Measurements from ENCODE around the gene ANKRD17. TPM values are rescaled to one million over a fixed set of nuclear protein-coding genes. Genes with fewer than 3 reads are reported as not detected.
"Not testable (repeated sequence)": the region's sequence is repeated elsewhere in the genome, so short reads cannot be mapped to it uniquely, and the experiment has no call there.

Gene ANKRD17
- total and polyA plus RNA-seq, 5 donors from 2014 or later: 6.9 to 63.4 (median 9.9) TPM

- not testable (repeated sequence) for H3K4me3 ChIP-seq (ENCODE audit: low read depth, low read length); ATAC-seq (ENCODE audit: low read depth in 2 of 2); H3K4me3 Mint-ChIP-seq; H3K4me1 ChIP-seq (ENCODE audit: control insufficient read depth, insufficient read depth, low read length, poor library complexity, severe bottlenecking); H3K27me3 Mint-ChIP-seq; H3K9me3 ChIP-seq (ENCODE audit: control insufficient read depth in 2 of 2, low read length in 2 of 2); H3K27me3 ChIP-seq (ENCODE audit: control insufficient read depth, insufficient read depth, low read length); H3K9me3 Mint-ChIP-seq; DNase-seq; H3K27ac ChIP-seq (ENCODE audit: insufficient read depth, low read length, poor library complexity, severe bottlenecking)
- peaks cover 21 to 36% (median 32%) of the 10 kb centered on the region in 4 donors for H3K4me1 Mint-ChIP-seq
- peaks cover 13% of the 10 kb centered on the region for H3K36me3 ChIP-seq (ENCODE audit: control insufficient read depth, insufficient read depth, low read length)
- H3K36me3 Mint-ChIP-seq: peaks cover 29% of the 10 kb centered on the region
- H3K27ac Mint-ChIP-seq: peak overlapping the region in 1 of 3 donors; percentile 42
Observed at GRCh38 chr4:73228800-73229199, 29.8 kb downstream of the ANKRD17 start.

DNA sequence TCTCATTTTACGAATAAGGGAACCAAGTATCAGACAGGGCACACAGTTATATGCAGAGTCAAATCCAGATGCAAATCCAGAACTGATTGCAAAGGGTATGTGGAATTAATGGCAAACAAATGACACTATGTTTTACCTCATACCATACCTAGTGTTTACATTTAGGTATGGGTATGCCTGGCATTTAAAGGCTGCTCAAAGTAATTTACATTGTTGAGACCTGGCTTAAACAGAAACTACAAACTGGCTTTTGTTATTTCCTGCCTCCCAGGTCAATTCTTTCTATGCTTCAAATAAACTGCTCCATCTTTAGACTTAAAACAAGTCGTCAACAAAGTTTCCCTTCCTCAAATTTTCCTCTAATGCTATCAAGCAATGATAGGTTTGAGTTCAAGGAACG lies 33.7 kb downstream of the ANKRD17 start:
- H3K27ac ChIP-seq (ENCODE audit: insufficient read depth, low read length, poor library complexity, severe bottlenecking): peak overlapping the region; percentile 28
- H3K27ac Mint-ChIP-seq: peak overlapping the region in 2 of 3 donors; percentile 20 to 73

DNA sequence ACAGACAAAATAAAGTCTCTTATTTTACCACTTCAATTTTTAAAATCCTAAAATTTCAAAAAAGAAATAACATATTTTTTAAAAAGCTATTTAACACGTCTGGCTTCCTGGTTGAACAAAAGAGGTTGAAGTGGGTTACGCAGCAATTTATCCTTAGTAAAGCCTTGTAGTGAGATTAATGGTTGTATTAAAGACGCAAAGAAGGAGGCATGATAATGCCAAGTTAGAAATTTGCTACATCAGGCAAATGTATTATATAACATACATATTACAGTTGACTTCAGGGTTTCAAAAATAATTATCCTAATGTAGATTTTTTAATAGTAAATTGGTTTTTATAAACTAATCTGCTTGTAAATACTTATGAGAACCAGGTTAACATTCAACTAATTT lies 35.3 kb downstream of the ANKRD17 start:
- Mint-ChIP-seq H3K9me3 (no peaks in the 10 kb centered on the region), H3K36me3 (peaks cover 10% of the 10 kb centered on the region), H3K27me3 (no peaks in the 10 kb centered on the region), H3K27ac (peak overlapping the region in 1 of 3 donors; percentile 88), H3K4me1 (peaks cover 17 to 47% (median 41%) of the 10 kb centered on the region in 4 donors), H3K4me3 (peak overlapping the region in 2 of 4 donors; percentile 46 to 57)
- no peaks in the 10 kb centered on the region for H3K36me3 ChIP-seq (ENCODE audit: control insufficient read depth, insufficient read depth, low read length)
- H3K4me3 ChIP-seq (ENCODE audit: low read depth, low read length): peak overlapping the region; percentile 100
- H3K27me3 ChIP-seq (ENCODE audit: control insufficient read depth, insufficient read depth, low read length): no peaks in the 10 kb centered on the region
- DNase-seq: no peak
- no peaks in the 10 kb centered on the region for H3K9me3 ChIP-seq (ENCODE audit: control insufficient read depth in 2 of 2, low read length in 2 of 2)
- H3K4me1 ChIP-seq (ENCODE audit: control insufficient read depth, insufficient read depth, low read length, poor library complexity, severe bottlenecking): peaks cover 20% of the 10 kb centered on the region
- peak overlapping the region; percentile 92 for H3K27ac ChIP-seq (ENCODE audit: insufficient read depth, low read length, poor library complexity, severe bottlenecking)
- ATAC-seq (ENCODE audit: low read depth in 2 of 2): no peak

More for the DNA sequence above, 33.7 kb downstream of the ANKRD17 start:
- Mint-ChIP-seq H3K27me3 (no peaks in the 10 kb centered on the region), H3K4me3 (peak overlapping the region in 1 of 4 donors; percentile 34), H3K9me3 (peaks cover 0 to 1% (median 0%) of the 10 kb centered on the region in 7 donors), H3K4me1 (peaks cover 12 to 38% (median 30%) of the 10 kb centered on the region in 4 donors), H3K36me3 (peaks cover 8% of the 10 kb centered on the region)
- Histone ChIP-seq H3K36me3 (ENCODE audit: control insufficient read depth, insufficient read depth, low read length) (no peaks in the 10 kb centered on the region), H3K4me1 (ENCODE audit: control insufficient read depth, insufficient read depth, low read length, poor library complexity, severe bottlenecking) (peaks cover 20% of the 10 kb centered on the region), H3K27me3 (ENCODE audit: control insufficient read depth, insufficient read depth, low read length) (no peaks in the 10 kb centered on the region), H3K4me3 (ENCODE audit: low read depth, low read length) (no peak overlapping the region), H3K9me3 (ENCODE audit: control insufficient read depth in 2 of 2, low read length in 2 of 2) (no peaks in the 10 kb centered on the region)
- DNase-seq: peak in 1 of 3 donors; percentile 30
- no peak for ATAC-seq (ENCODE audit: low read depth in 2 of 2)

- peak; percentile 50 to 88 (median 84) for DNase-seq
- peaks cover 17 to 50% (median 44%) of the 10 kb centered on the region in 4 donors for H3K4me1 Mint-ChIP-seq
- Histone ChIP-seq H3K27me3 (ENCODE audit: control insufficient read depth, insufficient read depth, low read length) (no peaks in the 10 kb centered on the region), H3K9me3 (ENCODE audit: control insufficient read depth in 2 of 2, low read length in 2 of 2) (no peaks in the 10 kb centered on the region), H3K36me3 (ENCODE audit: control insufficient read depth, insufficient read depth, low read length) (no peaks in the 10 kb centered on the region), H3K27ac (ENCODE audit: insufficient read depth, low read length, poor library complexity, severe bottlenecking) (peak overlapping the region; percentile 92), H3K4me3 (ENCODE audit: low read depth, low read length) (peak overlapping the region; percentile 100), H3K4me1 (ENCODE audit: control insufficient read depth, insufficient read depth, low read length, poor library complexity, severe bottlenecking) (peaks cover 20% of the 10 kb centered on the region)
- H3K4me3 Mint-ChIP-seq: no peak overlapping the region
- no peaks in the 10 kb centered on the region for H3K9me3 Mint-ChIP-seq
- H3K27me3 Mint-ChIP-seq: no peaks in the 10 kb centered on the region
- ATAC-seq (ENCODE audit: low read depth in 2 of 2): peak; percentile 100
- no peak overlapping the region for H3K27ac Mint-ChIP-seq
- peaks cover 10% of the 10 kb centered on the region for H3K36me3 Mint-ChIP-seq
Observed at GRCh38 chr4:73222466-73223257, 35.9 kb downstream of the ANKRD17 start.

DNA sequence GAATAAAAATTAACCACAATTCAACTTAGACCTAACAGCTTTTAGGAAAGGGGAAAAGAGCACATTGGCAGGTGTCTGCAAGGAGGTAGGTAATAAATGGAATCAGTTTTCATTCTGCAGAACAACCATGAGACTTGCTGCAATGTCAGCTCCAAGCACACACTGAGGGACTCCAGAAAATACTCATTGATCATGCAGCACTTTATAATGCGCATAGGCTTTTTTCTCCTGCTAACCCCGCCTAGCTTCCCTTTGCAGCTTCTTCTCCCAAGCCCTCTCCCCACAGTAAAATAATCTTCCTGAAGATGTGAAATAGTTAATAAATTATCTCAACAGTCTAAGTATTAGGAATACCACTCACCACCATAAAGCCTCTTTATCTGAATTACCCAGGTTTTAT lies 36.9 kb downstream of the ANKRD17 start:
- Histone ChIP-seq H3K9me3 (ENCODE audit: control insufficient read depth in 2 of 2, low read length in 2 of 2) (no peaks in the 10 kb centered on the region), H3K27me3 (ENCODE audit: control insufficient read depth, insufficient read depth, low read length) (no peaks in the 10 kb centered on the region), H3K27ac (ENCODE audit: insufficient read depth, low read length, poor library complexity, severe bottlenecking) (peak overlapping the region; percentile 92), H3K4me1 (ENCODE audit: control insufficient read depth, insufficient read depth, low read length, poor library complexity, severe bottlenecking) (peaks cover 20% of the 10 kb centered on the region), H3K4me3 (ENCODE audit: low read depth, low read length) (peak overlapping the region; percentile 100), H3K36me3 (ENCODE audit: control insufficient read depth, insufficient read depth, low read length) (no peaks in the 10 kb centered on the region)
- peak overlapping the region; percentile 9 to 57 (median 21) for H3K27ac Mint-ChIP-seq
- H3K27me3 Mint-ChIP-seq: no peaks in the 10 kb centered on the region
- no peaks in the 10 kb centered on the region for H3K9me3 Mint-ChIP-seq
- peak overlapping the region; percentile 15 to 75 (median 70) for H3K4me3 Mint-ChIP-seq
- H3K4me1 Mint-ChIP-seq: peaks cover 17 to 56% (median 48%) of the 10 kb centered on the region in 4 donors
- no peak for ATAC-seq (ENCODE audit: low read depth in 2 of 2)
- H3K36me3 Mint-ChIP-seq: peaks cover 10% of the 10 kb centered on the region
- DNase-seq: no peak

DNA sequence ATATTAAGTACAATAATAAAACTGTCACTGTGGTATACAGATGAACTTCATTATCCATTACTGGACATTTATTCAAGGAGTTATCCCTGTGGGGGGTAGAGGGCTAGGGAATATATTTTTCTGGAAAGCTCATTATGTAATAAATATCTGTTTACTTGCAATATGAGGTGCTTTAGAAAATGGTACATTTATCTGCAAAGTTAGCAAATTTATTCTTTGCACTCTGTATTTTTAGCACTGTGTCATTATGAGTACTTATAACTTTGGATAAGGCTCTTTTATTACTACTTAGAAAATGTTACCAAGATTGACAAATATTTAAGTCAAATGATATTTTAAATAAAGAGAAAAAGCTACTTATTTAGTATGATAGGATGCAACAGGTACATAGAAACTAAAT lies 37.8 kb downstream of the ANKRD17 start:
- no peaks in the 10 kb centered on the region for H3K27me3 ChIP-seq (ENCODE audit: control insufficient read depth, insufficient read depth, low read length)
- DNase-seq (no peak), ATAC-seq (ENCODE audit: low read depth in 2 of 2) (no peak)
- H3K27me3 Mint-ChIP-seq: no peaks in the 10 kb centered on the region
- H3K9me3 ChIP-seq (ENCODE audit: control insufficient read depth in 2 of 2, low read length in 2 of 2): no peaks in the 10 kb centered on the region
- peaks cover 17 to 61% (median 52%) of the 10 kb centered on the region in 4 donors for H3K4me1 Mint-ChIP-seq
- peak overlapping the region; percentile 100 for H3K4me3 ChIP-seq (ENCODE audit: low read depth, low read length)
- no peaks in the 10 kb centered on the region for H3K36me3 ChIP-seq (ENCODE audit: control insufficient read depth, insufficient read depth, low read length)
- H3K27ac ChIP-seq (ENCODE audit: insufficient read depth, low read length, poor library complexity, severe bottlenecking): no peak overlapping the region
- H3K9me3 Mint-ChIP-seq: no peaks in the 10 kb centered on the region
- H3K27ac Mint-ChIP-seq: no peak overlapping the region
- peaks cover 10% of the 10 kb centered on the region for H3K36me3 Mint-ChIP-seq
- H3K4me1 ChIP-seq (ENCODE audit: control insufficient read depth, insufficient read depth, low read length, poor library complexity, severe bottlenecking): peaks cover 20% of the 10 kb centered on the region
- H3K4me3 Mint-ChIP-seq: peak overlapping the region in 1 of 4 donors; percentile 58

GRCh38 chr4:73213916-73214653 lies 44.5 kb downstream of the ANKRD17 start:
- no peaks in the 10 kb centered on the region for H3K9me3 Mint-ChIP-seq
- Histone ChIP-seq H3K4me3 (ENCODE audit: low read depth, low read length) (no peak overlapping the region), H3K9me3 (ENCODE audit: control insufficient read depth in 2 of 2, low read length in 2 of 2) (no peaks in the 10 kb centered on the region), H3K36me3 (ENCODE audit: control insufficient read depth, insufficient read depth, low read length) (peaks cover 2% of the 10 kb centered on the region), H3K27me3 (ENCODE audit: control insufficient read depth, insufficient read depth, low read length) (no peaks in the 10 kb centered on the region), H3K4me1 (ENCODE audit: control insufficient read depth, insufficient read depth, low read length, poor library complexity, severe bottlenecking) (no peaks in the 10 kb centered on the region), H3K27ac (ENCODE audit: insufficient read depth, low read length, poor library complexity, severe bottlenecking) (no peak overlapping the region)
- ATAC-seq (ENCODE audit: low read depth in 2 of 2) (no peak), DNase-seq (no peak)
- H3K36me3 Mint-ChIP-seq: peaks cover 14% of the 10 kb centered on the region
- H3K27me3 Mint-ChIP-seq: no peaks in the 10 kb centered on the region
- H3K4me3 Mint-ChIP-seq: no peak overlapping the region
- peaks cover 33 to 58% (median 54%) of the 10 kb centered on the region in 4 donors for H3K4me1 Mint-ChIP-seq
- H3K27ac Mint-ChIP-seq: no peak overlapping the region

Data from CD4-positive, CD25-positive, alpha-beta regulatory T cell (primary cell).